ENCODE results near the gene HADHA. TPM values are rescaled to one million over a fixed set of nuclear protein-coding genes. Genes with fewer than 3 reads are reported as not detected.

HADHA gene
- polyA plus RNA-seq, 1 donor from 2014 or later, result 40.0 TPM

GRCh38 chr2:26176279-26176615, 68.2 kb downstream of the HADHA start:
- no peaks in the 10 kb centered on the region for H3K36me3 ChIP-seq (ENCODE audit: insufficient read depth, low read length)
- no peaks in the 10 kb centered on the region for H3K9me3 ChIP-seq (ENCODE audit: low read length)
- H4K20me1 ChIP-seq (ENCODE audit: insufficient read depth), result no peaks in the 10 kb centered on the region
- TF ChIP-seq REST (IDR thresholded peaks at IDR 0.05; ENCODE audit: borderline replicate concordance) (no peak), CTCF (IDR thresholded peaks at IDR 0.05; ENCODE audit: poor library complexity, severe bottlenecking) (no peak), SMC3 (conservative IDR thresholded peaks at IDR 0.05; ENCODE audit: poor library complexity) (no peak), MXI1 (conservative IDR thresholded peaks at IDR 0.05; ENCODE audit: poor library complexity, severe bottlenecking) (no peak), TAF1 (IDR thresholded peaks at IDR 0.05; ENCODE audit: low read depth) (no peak), EZH2 (IDR thresholded peaks at IDR 0.05; ENCODE audit: borderline replicate concordance, insufficient read depth, low read length, poor library complexity, severe bottlenecking) (no peak), EP300 (conservative IDR thresholded peaks at IDR 0.05; ENCODE audit: poor library complexity, severe bottlenecking) (no peak), POLR2AphosphoS5 (IDR thresholded peaks at IDR 0.05) (no peak), RAD21 (conservative IDR thresholded peaks at IDR 0.05) (no peak)
- no peaks in the 10 kb centered on the region for H3K9me2 ChIP-seq (ENCODE audit: insufficient read depth, low read length)
- no peak overlapping the region for H3K9ac ChIP-seq (ENCODE audit: low read length)
- no peak overlapping the region for H3K27ac ChIP-seq (ENCODE audit: low read length)
- no peak overlapping the region for H2AFZ ChIP-seq (ENCODE audit: low read depth, low read length)
- H3K27me3 ChIP-seq (ENCODE audit: insufficient read depth, low read depth, low read length), result peaks cover 10% of the 10 kb centered on the region
- H3K4me2 ChIP-seq (ENCODE audit: low read length), result no peak overlapping the region
- peaks cover 14% of the 10 kb centered on the region for H3K79me2 ChIP-seq (replicated peaks; ENCODE audit: insufficient read depth, low read length)
- H3K4me3 ChIP-seq (ENCODE audit: low read length), result no peak overlapping the region
- no peaks in the 10 kb centered on the region for H3F3A ChIP-seq (ENCODE audit: insufficient read depth, low read length, poor library complexity, severe bottlenecking)

- Histone ChIP-seq H3K9ac (ENCODE audit: low read length) (no peak overlapping the region), H3K4me3 (ENCODE audit: low read length) (no peak overlapping the region), H3F3A (ENCODE audit: insufficient read depth, low read length, poor library complexity, severe bottlenecking) (no peaks in the 10 kb centered on the region), H3K79me2 (replicated peaks; ENCODE audit: insufficient read depth, low read length) (peaks cover 14% of the 10 kb centered on the region), H2AFZ (ENCODE audit: low read depth, low read length) (no peak overlapping the region), H3K36me3 (ENCODE audit: insufficient read depth, low read length) (no peaks in the 10 kb centered on the region), H3K9me3 (ENCODE audit: low read length) (no peaks in the 10 kb centered on the region), H3K27ac (ENCODE audit: low read length) (no peak overlapping the region), H3K4me2 (ENCODE audit: low read length) (no peak overlapping the region), H4K20me1 (ENCODE audit: insufficient read depth) (no peaks in the 10 kb centered on the region), H3K9me2 (ENCODE audit: insufficient read depth, low read length) (no peaks in the 10 kb centered on the region), H3K27me3 (ENCODE audit: insufficient read depth, low read depth, low read length) (peaks cover 10% of the 10 kb centered on the region)
- TF ChIP-seq RAD21 (conservative IDR thresholded peaks at IDR 0.05) (no peak), POLR2AphosphoS5 (IDR thresholded peaks at IDR 0.05) (no peak), MXI1 (conservative IDR thresholded peaks at IDR 0.05; ENCODE audit: poor library complexity, severe bottlenecking) (no peak), CTCF (IDR thresholded peaks at IDR 0.05; ENCODE audit: poor library complexity, severe bottlenecking) (no peak), EZH2 (IDR thresholded peaks at IDR 0.05; ENCODE audit: borderline replicate concordance, insufficient read depth, low read length, poor library complexity, severe bottlenecking) (no peak), SMC3 (conservative IDR thresholded peaks at IDR 0.05; ENCODE audit: poor library complexity) (no peak), EP300 (conservative IDR thresholded peaks at IDR 0.05; ENCODE audit: poor library complexity, severe bottlenecking) (no peak), TAF1 (IDR thresholded peaks at IDR 0.05; ENCODE audit: low read depth) (no peak), REST (IDR thresholded peaks at IDR 0.05; ENCODE audit: borderline replicate concordance) (no peak)
Observed at GRCh38 chr2:26175466-26176278, 68.8 kb downstream of the HADHA start.

Data from neural cell (in vitro differentiated cells).